CD14-positive monocyte (primary cell): Measurements from ENCODE around the gene DENND11. TPM values are rescaled to one million over a fixed set of nuclear protein-coding genes. Genes with fewer than 3 reads are reported as not detected.

Experiments
- DNase-seq, 3 donors: peaks; one replicate each; pipeline ENCODE4 v3.0.0-alpha.2; 2011 to 2022
- H2AFZ ChIP-seq: 2 replicates; pipeline ENCODE4 v1.6.0; 2012; ENCODE audit warnings: mild to moderate bottlenecking, low read depth, low read length, inconsistent platforms; ENCODE audit not compliant: insufficient read depth, poor library complexity, severe bottlenecking
- H3K27ac ChIP-seq, 2 donors: 1 replicate in 1 of 2; 2 replicates in 1 of 2; pipeline ENCODE4 v1.5.1; 2012 to 2013; ENCODE audit warnings: low read length in 2 of 2, control low read depth in 1 of 2, inconsistent platforms in 1 of 2, low read depth in 1 of 2, mild to moderate bottlenecking in 1 of 2
- H3K27me3 ChIP-seq, 2 donors: one replicate each; pipeline versions ENCODE4 v1.6.0 to v1.6.1; 2011 to 2013; ENCODE audit warnings: low read length in 2 of 2; ENCODE audit not compliant: control insufficient read depth in 2 of 2, insufficient read depth in 2 of 2
- H3K36me3 ChIP-seq, 2 donors: replicated peaks in 1 of 2; 1 replicate in 1 of 2; 2 replicates in 1 of 2; pipeline versions ENCODE4 v1.5.1 to v1.6.1; 2012 to 2013; ENCODE audit warnings: low read length in 2 of 2, control low read depth in 1 of 2, inconsistent platforms in 1 of 2, mild to moderate bottlenecking in 1 of 2; ENCODE audit not compliant: insufficient read depth in 2 of 2, control insufficient read depth in 1 of 2
- H3K4me1 ChIP-seq, 2 donors: 1 replicate in 1 of 2; 2 replicates in 1 of 2; pipeline versions ENCODE4 v1.5.1 to v1.6.1; 2012 to 2013; ENCODE audit warnings: low read length in 2 of 2, control low read depth in 1 of 2, inconsistent platforms in 1 of 2, mild to moderate bottlenecking in 1 of 2, moderate library complexity in 1 of 2; ENCODE audit not compliant: insufficient read depth in 2 of 2, control insufficient read depth in 1 of 2
- H3K4me2 ChIP-seq: replicated peaks from 2 replicates; pipeline ENCODE3; 2012; ENCODE audit warnings: low read length, moderate library complexity, mild to moderate bottlenecking; ENCODE audit not compliant: poor library complexity, severe bottlenecking; ENCODE audit errors: extremely low read depth
- H3K4me3 ChIP-seq, 3 experiments: fragments of 200-600 bp in 1 of 3; sonication (generic) in 1 of 3; replicated peaks in 1 of 3; 1 replicate in 2 of 3; 2 replicates in 1 of 3; pipeline ENCODE4 v1.5.1; 2011 to 2013; ENCODE audit warnings: low read length in 3 of 3, mild to moderate bottlenecking in 3 of 3, control low read depth in 2 of 3, low read depth in 2 of 3, inconsistent platforms in 1 of 3, moderate library complexity in 1 of 3
- H3K79me2 ChIP-seq: 2 replicates; pipeline ENCODE4 v1.6.0; 2012; ENCODE audit warnings: mild to moderate bottlenecking, control low read depth, inconsistent platforms, low read length, moderate library complexity; ENCODE audit not compliant: insufficient read depth
- H3K9ac ChIP-seq: 2 replicates; pipeline ENCODE4 v1.6.0; 2017; ENCODE audit warnings: low read length, mild to moderate bottlenecking; ENCODE audit not compliant: insufficient read depth, poor library complexity, severe bottlenecking
- H3K9me3 ChIP-seq, 2 donors: replicated peaks in 1 of 2; 1 replicate in 1 of 2; 2 replicates in 1 of 2; pipeline versions ENCODE4 v1.5.1 to v1.6.1; 2012 to 2013; ENCODE audit warnings: low read length in 2 of 2, control low read depth in 1 of 2; ENCODE audit not compliant: control insufficient read depth in 1 of 2, insufficient read depth in 1 of 2
- H4K20me1 ChIP-seq: 2 replicates; pipeline ENCODE4 v1.6.0; 2012; ENCODE audit warnings: mild to moderate bottlenecking, low read length, control low read depth, moderate library complexity; ENCODE audit not compliant: insufficient read depth
- H3K27ac Mint-ChIP-seq, 7 donors: one replicate each; pipeline ENCODE4 v1.8.0; 2020; ENCODE audit warnings: mild to moderate bottlenecking in 7 of 7, mixed read lengths in 7 of 7, moderate library complexity in 6 of 7, inconsistent platforms in 2 of 7
- H3K27me3 Mint-ChIP-seq, 3 donors: one replicate each; pipeline ENCODE4 v1.8.0; 2021 to 2022; ENCODE audit warnings: low read depth in 3 of 3, mild to moderate bottlenecking in 3 of 3, mixed read lengths in 3 of 3, moderate library complexity in 3 of 3, inconsistent platforms in 1 of 3
- H3K36me3 Mint-ChIP-seq, 2 donors: one replicate each; pipeline ENCODE4 v1.8.0; 2020; ENCODE audit warnings: mixed read lengths in 2 of 2, inconsistent platforms in 1 of 2, mild to moderate bottlenecking in 1 of 2
- H3K4me1 Mint-ChIP-seq: one replicate; pipeline ENCODE4 v1.8.0; 2020; ENCODE audit warnings: mild to moderate bottlenecking, mixed read lengths
- H3K4me3 Mint-ChIP-seq, 2 donors: one replicate each; pipeline ENCODE4 v1.8.0; 2020; ENCODE audit warnings: mild to moderate bottlenecking in 2 of 2, mixed read lengths in 2 of 2, moderate library complexity in 1 of 2
- H3K9me3 Mint-ChIP-seq, 7 donors: one replicate each; pipeline ENCODE4 v1.8.0; 2020 to 2022; ENCODE audit warnings: mixed read lengths in 7 of 7, mild to moderate bottlenecking in 6 of 7, moderate library complexity in 6 of 7, inconsistent platforms in 2 of 7
- WGBS: methylation state at CpG from one replicate; pipeline ENCODE4 v1.1.5; 2013; ENCODE audit warnings: missing lambda C conversion rate; ENCODE audit not compliant: insufficient coverage; 5-methylcytosine and 5-hydroxymethylcytosine counted together
- intact Hi-C, 2 donors: fragments of 100-400 bp; cut with micrococcal nuclease; formaldehyde crosslinking; loops; one replicate each; pipeline versions ENCODE4 v1.15.0 to v1.15.1; 2023
- polyA plus RNA-seq, 3 donors: library from polyadenylated mRNA; depleted of rRNA in 1 of 3; unstranded in 2 of 3; stranded (reverse) in 1 of 3; fragments of 300-500 nt in 2 of 3; fragments of >200 nt in 1 of 3; fragmentation: Illumina TruSeq in 2 of 3; gene quantifications; 1 replicate in 2 of 3; 2 replicates in 1 of 3; pipeline ENCODE4 v1.2.3, GENCODE V29; 2012 to 2021
- TF ChIP-seq, protein P1 (sequence below): fragments of 200-600 bp; IDR thresholded peaks from one replicate; pipeline ENCODE4 v1.8.0; 2022; ENCODE audit warnings: antibody characterized with exemption, mild to moderate bottlenecking

DENND11 gene
- polyA plus RNA-seq, 3 donors: 1.4 to 4.7 (median 1.9) TPM

DNA sequence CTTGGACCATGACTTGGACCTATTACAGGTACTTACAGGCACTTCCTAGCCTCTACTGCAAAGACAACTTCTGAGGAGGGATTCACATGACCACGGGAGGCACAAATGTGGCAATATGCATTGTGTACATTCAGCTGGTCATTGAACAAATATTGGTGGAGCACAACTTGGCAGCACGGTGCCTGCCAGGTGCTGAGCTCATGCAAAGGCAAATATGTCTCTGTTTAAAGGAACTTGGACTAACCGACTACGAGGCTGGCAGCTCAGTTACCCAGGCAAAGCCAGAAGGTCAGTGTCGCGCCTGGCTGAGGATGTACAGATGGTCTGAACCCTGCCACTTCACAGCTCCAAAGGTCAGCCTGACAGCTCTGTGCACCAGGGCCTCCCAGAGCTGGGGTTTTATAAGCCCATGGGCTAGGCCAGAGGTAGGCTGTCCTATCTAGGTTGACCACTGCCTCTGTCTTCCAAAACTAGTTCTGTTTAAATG lies 6.1 kb downstream of the DENND11 start:
- Mint-ChIP-seq H3K36me3 (peaks cover 3 to 5% of the 10 kb centered on the region in 2 donors), H3K27ac (no peak overlapping the region), H3K4me1 (peaks cover 43% of the 10 kb centered on the region), H3K27me3 (peaks cover 7% of the 10 kb centered on the region in 3 donors), H3K9me3 (no peaks in the 10 kb centered on the region), H3K4me3 (no peak overlapping the region)
- H3K4me2 ChIP-seq: no peak overlapping the region
- DNase-seq: no peak
- H3K4me1 ChIP-seq: peaks cover 13 to 21% of the 10 kb centered on the region in 2 donors
- TF ChIP-seq, protein P1, sequence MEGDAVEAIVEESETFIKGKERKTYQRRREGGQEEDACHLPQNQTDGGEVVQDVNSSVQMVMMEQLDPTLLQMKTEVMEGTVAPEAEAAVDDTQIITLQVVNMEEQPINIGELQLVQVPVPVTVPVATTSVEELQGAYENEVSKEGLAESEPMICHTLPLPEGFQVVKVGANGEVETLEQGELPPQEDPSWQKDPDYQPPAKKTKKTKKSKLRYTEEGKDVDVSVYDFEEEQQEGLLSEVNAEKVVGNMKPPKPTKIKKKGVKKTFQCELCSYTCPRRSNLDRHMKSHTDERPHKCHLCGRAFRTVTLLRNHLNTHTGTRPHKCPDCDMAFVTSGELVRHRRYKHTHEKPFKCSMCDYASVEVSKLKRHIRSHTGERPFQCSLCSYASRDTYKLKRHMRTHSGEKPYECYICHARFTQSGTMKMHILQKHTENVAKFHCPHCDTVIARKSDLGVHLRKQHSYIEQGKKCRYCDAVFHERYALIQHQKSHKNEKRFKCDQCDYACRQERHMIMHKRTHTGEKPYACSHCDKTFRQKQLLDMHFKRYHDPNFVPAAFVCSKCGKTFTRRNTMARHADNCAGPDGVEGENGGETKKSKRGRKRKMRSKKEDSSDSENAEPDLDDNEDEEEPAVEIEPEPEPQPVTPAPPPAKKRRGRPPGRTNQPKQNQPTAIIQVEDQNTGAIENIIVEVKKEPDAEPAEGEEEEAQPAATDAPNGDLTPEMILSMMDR: no peak
- H2AFZ ChIP-seq: no peak overlapping the region
- peaks cover 0 to 2% of the 10 kb centered on the region in 2 donors for H3K27me3 ChIP-seq
- intact Hi-C loops: no loop called here
- no peaks in the 10 kb centered on the region for H4K20me1 ChIP-seq
- no peak overlapping the region for H3K9ac ChIP-seq
- no peaks in the 10 kb centered on the region for H3K9me3 ChIP-seq
- no peaks in the 10 kb centered on the region for H3K36me3 ChIP-seq
- no peak overlapping the region for H3K4me3 ChIP-seq
- H3K27ac ChIP-seq: no peak overlapping the region
- 96% methylated on average over 6 of the region's 6 CpGs for WGBS
- H3K79me2 ChIP-seq: no peaks in the 10 kb centered on the region

DNA sequence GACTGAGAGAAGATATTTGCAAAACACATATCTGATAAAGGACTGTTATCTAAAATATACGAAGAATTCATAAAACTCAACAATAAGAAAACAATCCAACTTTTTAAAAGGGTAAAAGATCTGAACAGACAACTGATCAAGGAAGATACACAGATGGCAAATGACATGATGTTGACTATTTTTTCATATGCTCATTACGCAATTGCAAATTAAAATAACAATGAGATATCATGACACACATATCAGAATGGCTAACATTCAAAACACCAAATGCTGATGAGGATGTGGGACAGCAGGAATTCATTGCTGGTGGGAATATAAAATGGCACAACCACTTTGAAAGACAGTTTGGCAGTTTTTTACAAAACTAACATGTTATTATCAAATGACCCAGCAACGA lies 8.9 kb downstream of the DENND11 start:
- Mint-ChIP-seq H3K4me1 (peaks cover 24% of the 10 kb centered on the region), H3K9me3 (no peaks in the 10 kb centered on the region), H3K27ac (no peak overlapping the region), H3K27me3 (no peaks in the 10 kb centered on the region), H3K36me3 (peaks cover 0 to 5% of the 10 kb centered on the region in 2 donors), H3K4me3 (no peak overlapping the region)
- H3K4me2 ChIP-seq: no peak overlapping the region
- no peak overlapping the region for H3K9ac ChIP-seq
- intact Hi-C loops: no loop called here
- no peaks in the 10 kb centered on the region for H3K27me3 ChIP-seq
- DNase-seq: no peak
- no peak overlapping the region for H3K4me3 ChIP-seq
- TF ChIP-seq, protein P1: no peak
- no peak overlapping the region for H2AFZ ChIP-seq
- WGBS: no CpG with 5 or more reads among the region's 3 CpGs
- H3K79me2 ChIP-seq: no peaks in the 10 kb centered on the region
- H3K36me3 ChIP-seq: no peaks in the 10 kb centered on the region
- no peaks in the 10 kb centered on the region for H3K9me3 ChIP-seq
- H3K4me1 ChIP-seq: peaks cover 6 to 8% of the 10 kb centered on the region in 2 donors
- no peak overlapping the region for H3K27ac ChIP-seq
- H4K20me1 ChIP-seq: no peaks in the 10 kb centered on the region
